ENCODE results near the gene ELL. TPM values are rescaled to one million over a fixed set of nuclear protein-coding genes. Genes with fewer than 3 reads are reported as not detected.

Gene ELL
- total RNA-seq, 1 donor from 2014 or later = 9.7 TPM

DNA sequence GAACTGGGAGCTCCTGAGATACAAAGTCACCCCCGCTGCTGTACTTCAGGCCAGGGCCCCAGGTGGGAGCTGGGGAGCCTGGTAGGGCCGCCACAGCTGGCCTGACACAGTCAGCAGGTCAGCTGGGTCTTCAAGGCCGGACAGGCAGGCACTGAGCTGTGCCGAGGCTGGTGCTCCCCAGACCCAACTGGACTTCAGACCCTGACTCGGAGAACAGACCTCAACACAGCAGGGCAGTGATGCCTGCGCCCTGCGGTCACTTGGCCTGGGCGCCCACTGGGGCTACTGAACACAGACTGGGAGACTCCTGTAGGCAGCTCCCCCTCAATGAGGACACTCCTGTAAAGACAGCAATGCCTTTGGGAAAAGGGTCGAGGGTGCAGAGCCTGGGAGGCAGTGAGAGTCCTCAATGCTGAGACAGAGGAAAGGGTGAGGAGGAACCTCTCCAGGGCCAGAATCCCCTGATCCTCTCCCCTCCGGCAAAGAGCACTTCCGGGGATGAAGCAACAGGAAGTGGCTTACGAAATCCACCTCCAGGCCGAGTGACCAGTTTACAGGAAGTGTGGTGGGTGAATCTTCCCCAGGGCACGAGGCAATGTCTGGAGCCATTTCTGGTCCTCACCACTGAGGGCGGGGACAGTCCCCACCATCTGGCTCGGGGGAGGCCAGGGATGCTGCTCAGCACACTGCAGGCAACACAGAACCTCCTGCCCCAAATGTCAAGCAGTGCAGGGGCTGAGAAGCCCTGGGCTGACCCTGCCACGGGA lies 43.1 kb downstream of the ELL start:
- peak; percentile 77 for DNase-seq (ENCODE audit: low read depth)
- H3K27me3 ChIP-seq (ENCODE audit: control insufficient read depth, insufficient read depth, low read length) = no peaks in the 10 kb centered on the region
- FAIRE-seq = peak; percentile 77
- H3K36me3 ChIP-seq (ENCODE audit: control insufficient read depth, insufficient read depth, low read length) = peaks cover 2% of the 10 kb centered on the region
- H3K4me3 ChIP-seq (ENCODE audit: low read depth, low read length) = no peak overlapping the region
- no peak for TF ChIP-seq CTCF (IDR thresholded peaks at IDR 0.05; ENCODE audit: insufficient read depth, low read length, severe bottlenecking)

DNA sequence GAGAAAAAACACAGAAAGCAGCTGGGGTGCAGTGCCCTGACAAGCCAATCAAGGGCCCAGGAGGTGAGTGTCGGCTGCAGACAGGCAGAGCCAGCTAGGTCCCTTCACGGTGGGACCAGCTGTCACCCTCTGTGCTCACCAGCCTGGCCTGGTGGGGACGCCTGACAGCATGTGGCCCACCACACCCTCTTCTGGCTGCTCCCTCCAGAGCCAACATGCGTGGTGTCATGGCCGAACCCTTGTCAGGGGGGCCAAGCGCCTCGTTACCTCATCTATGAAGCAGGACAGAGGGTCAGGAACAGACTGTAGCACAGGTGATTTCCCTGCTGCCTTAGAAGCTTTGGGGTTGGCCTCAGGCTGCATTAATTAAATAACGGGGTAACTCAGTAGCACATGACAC lies 43.9 kb downstream of the ELL start:
- no peak for DNase-seq (ENCODE audit: low read depth)
- FAIRE-seq = no peak
- H3K36me3 ChIP-seq (ENCODE audit: control insufficient read depth, insufficient read depth, low read length) = peaks cover 3% of the 10 kb centered on the region
- TF ChIP-seq CTCF (IDR thresholded peaks at IDR 0.05; ENCODE audit: insufficient read depth, low read length, severe bottlenecking) = no peak
- no peak overlapping the region for H3K4me3 ChIP-seq (ENCODE audit: low read depth, low read length)
- H3K27me3 ChIP-seq (ENCODE audit: control insufficient read depth, insufficient read depth, low read length) = no peaks in the 10 kb centered on the region

- peaks cover 8% of the 10 kb centered on the region for H3K36me3 ChIP-seq (ENCODE audit: control insufficient read depth, insufficient read depth, low read length)
- H3K27me3 ChIP-seq (ENCODE audit: control insufficient read depth, insufficient read depth, low read length) = no peaks in the 10 kb centered on the region
- no peak for TF ChIP-seq CTCF (IDR thresholded peaks at IDR 0.05; ENCODE audit: insufficient read depth, low read length, severe bottlenecking)
- H3K4me3 ChIP-seq (ENCODE audit: low read depth, low read length) = no peak overlapping the region
- no peak for DNase-seq (ENCODE audit: low read depth)
- no peak for FAIRE-seq
Measured at GRCh38 chr19:18477042-18477779, 44.7 kb downstream of the ELL start.

DNA sequence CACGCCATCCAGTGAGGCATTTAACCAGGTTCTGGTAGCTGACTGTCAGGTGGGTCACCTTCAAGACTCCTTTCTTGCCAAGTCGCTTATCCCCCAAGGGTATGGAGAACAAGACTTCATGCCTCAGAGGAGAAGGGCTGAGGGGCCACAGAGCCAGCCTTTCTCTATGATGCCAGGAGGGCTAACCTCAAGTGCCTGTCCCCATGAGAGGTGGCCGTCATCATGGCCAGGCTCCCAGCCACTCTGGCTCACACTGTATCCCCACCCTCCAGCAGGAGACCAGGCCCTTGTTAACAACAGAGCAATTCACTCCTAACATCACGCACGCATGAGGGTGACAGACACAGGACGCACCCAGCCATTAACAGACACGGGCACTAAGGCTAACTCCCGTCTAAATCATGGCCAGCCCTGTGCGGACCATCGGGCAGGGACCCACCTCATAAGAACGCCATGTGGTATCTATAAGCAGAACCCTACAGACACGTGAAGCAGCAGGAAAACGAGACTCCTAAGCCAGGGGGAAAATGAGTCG lies 45.3 kb downstream of the ELL start:
- TF ChIP-seq CTCF (IDR thresholded peaks at IDR 0.05; ENCODE audit: insufficient read depth, low read length, severe bottlenecking) = no peak
- FAIRE-seq (peak; percentile 28), DNase-seq (ENCODE audit: low read depth) (no peak)
- no peaks in the 10 kb centered on the region for H3K27me3 ChIP-seq (ENCODE audit: control insufficient read depth, insufficient read depth, low read length)
- no peak overlapping the region for H3K4me3 ChIP-seq (ENCODE audit: low read depth, low read length)
- H3K36me3 ChIP-seq (ENCODE audit: control insufficient read depth, insufficient read depth, low read length) = peaks cover 9% of the 10 kb centered on the region

DNA sequence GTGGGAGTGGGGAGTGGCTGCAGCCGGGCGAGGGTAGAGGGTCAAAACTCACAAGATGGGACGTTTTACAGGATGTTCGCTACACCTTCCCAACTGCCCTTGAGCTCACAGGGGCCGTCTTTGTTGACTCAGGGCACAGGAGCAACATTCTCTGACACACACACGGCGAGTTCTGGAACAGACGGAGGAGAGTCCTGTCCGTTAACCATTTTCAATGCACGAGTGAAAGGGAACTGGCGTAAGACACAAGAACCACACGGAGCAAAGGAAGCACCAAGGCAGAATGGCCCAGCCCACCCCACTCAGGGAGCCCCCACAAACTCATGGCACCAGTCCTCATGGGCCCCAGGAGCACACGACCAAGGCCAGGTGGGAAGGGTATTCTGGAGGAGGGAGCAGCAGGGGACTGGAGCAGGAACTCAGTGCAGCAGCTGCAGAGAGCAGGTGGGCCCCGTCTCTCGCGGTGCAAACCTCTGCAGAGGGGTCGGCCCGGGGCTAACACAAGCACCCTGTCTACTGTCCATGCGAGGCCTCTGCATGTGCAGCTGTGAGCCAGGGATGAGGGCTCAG lies 46.0 kb downstream of the ELL start:
- no peak overlapping the region for H3K4me3 ChIP-seq (ENCODE audit: low read depth, low read length)
- FAIRE-seq = peak; percentile 43
- no peak for TF ChIP-seq CTCF (IDR thresholded peaks at IDR 0.05; ENCODE audit: insufficient read depth, low read length, severe bottlenecking)
- no peaks in the 10 kb centered on the region for H3K27me3 ChIP-seq (ENCODE audit: control insufficient read depth, insufficient read depth, low read length)
- peaks cover 9% of the 10 kb centered on the region for H3K36me3 ChIP-seq (ENCODE audit: control insufficient read depth, insufficient read depth, low read length)
- DNase-seq (ENCODE audit: low read depth) = no peak
